SU-DHL-6 (cell line): ENCODE results near the gene PCIF1.

Experiments used
- H2AFZ ChIP-seq: fragments of 200-600 bp; sonication (generic); 2 replicates; pipeline ENCODE4 v1.6.1; 2014; ENCODE audit warnings: low read depth, mild to moderate bottlenecking, moderate library complexity, mixed read lengths, antibody characterized with exemption, low read length; ENCODE audit not compliant: severe bottlenecking
- H3F3A ChIP-seq: fragments of 200-600 bp; shearing (Covaris generic); 2 replicates; pipeline ENCODE4 v1.6.0; 2016; ENCODE audit warnings: antibody characterized with exemption, mild to moderate bottlenecking; ENCODE audit not compliant: insufficient read depth
- H3K27ac ChIP-seq: fragments of 200-600 bp; sonication (generic); 2 replicates; pipeline ENCODE4 v1.5.1; 2016; ENCODE audit warnings: low read depth, mild to moderate bottlenecking, low read length, moderate library complexity, mixed read lengths
- H3K27me3 ChIP-seq: fragments of 200-600 bp; sonication (generic), shearing (Covaris generic); 2 replicates; pipeline ENCODE4 v1.6.0; 2014; ENCODE audit warnings: mild to moderate bottlenecking, low read length
- H3K36me3 ChIP-seq: fragments of 200-600 bp; sonication (generic); 2 replicates; pipeline ENCODE4 v1.6.1; 2014; ENCODE audit warnings: mild to moderate bottlenecking, low read length, mixed read lengths
- H3K4me2 ChIP-seq: fragments of 300-600, 200-600 bp; shearing (Covaris generic), sonication (generic); 2 replicates; pipeline ENCODE4 v1.6.0; 2014; ENCODE audit warnings: low read length, low read depth, mild to moderate bottlenecking; ENCODE audit not compliant: poor library complexity, severe bottlenecking
- H3K4me3 ChIP-seq: fragments of 200-600 bp; sonication (generic); 2 replicates; pipeline ENCODE4 v1.5.1; 2014; ENCODE audit warnings: antibody characterized with exemption, low read length, mild to moderate bottlenecking, mixed read lengths; ENCODE audit not compliant: insufficient read depth, poor library complexity, severe bottlenecking
- H3K79me2 ChIP-seq: fragments of 200-600 bp; sonication (generic); 2 replicates; pipeline ENCODE4 v1.6.1; 2014; ENCODE audit warnings: mild to moderate bottlenecking, low read length, moderate library complexity; ENCODE audit not compliant: insufficient read depth
- H3K9ac ChIP-seq: fragments of 200-600 bp; sonication (generic); 2 replicates; pipeline ENCODE4 v1.7.0; 2014; ENCODE audit warnings: mild to moderate bottlenecking, low read length
- H3K9me2 ChIP-seq: fragments of 200-600 bp; sonication (generic); replicated peaks from 2 replicates; pipeline ENCODE4 v1.6.1; 2014; ENCODE audit warnings: low read length; ENCODE audit not compliant: insufficient read depth
- H3K9me3 ChIP-seq: fragments of 200-600 bp; sonication (generic); 2 replicates; pipeline ENCODE4 v1.6.1; 2014; ENCODE audit warnings: low read length, mixed read lengths; ENCODE audit not compliant: insufficient read depth
- H4K20me1 ChIP-seq: fragments of 200-600 bp; sonication (generic); 2 replicates; pipeline ENCODE4 v1.6.1; 2014; ENCODE audit warnings: low read depth, mild to moderate bottlenecking, antibody characterized with exemption, low read length, moderate library complexity, mixed read lengths
- EZH2phosphoT487 ChIP-seq: fragments of 200-600 bp; sonication (generic), shearing (Covaris generic); conservative IDR thresholded peaks from 2 replicates; pipeline ENCODE4 v1.6.1; 2018; ENCODE audit warnings: mild to moderate bottlenecking, antibody characterized with exemption, low read length, moderate library complexity, mixed read lengths
- TF ChIP-seq, protein P1 (sequence below): fragments of 200-600 bp; sonication (generic); IDR thresholded peaks from one replicate; pipeline ENCODE4 v1.5.1; 2017; ENCODE audit warnings: antibody characterized with exemption, mild to moderate bottlenecking, low read length, moderate library complexity; ENCODE audit not compliant: insufficient read depth, poor library complexity, severe bottlenecking

The PCIF1 gene

GRCh38 chr20:45969712-45970634, 35.5 kb downstream of the PCIF1 start:
- no peaks in the 10 kb centered on the region for H3K9me3 ChIP-seq
- H3K4me3 ChIP-seq: peak overlapping the region; percentile 92
- H3K79me2 ChIP-seq: peaks cover 27% of the 10 kb centered on the region
- H3K27me3 ChIP-seq: no peaks in the 10 kb centered on the region
- H3K4me2 ChIP-seq: peak overlapping the region; percentile 61
- no peak overlapping the region for H3K27ac ChIP-seq
- no peaks in the 10 kb centered on the region; the same call in 1 of the 2 replicates for H4K20me1 ChIP-seq
- H2AFZ ChIP-seq: no peak overlapping the region
- H3K9ac ChIP-seq: peak overlapping the region; percentile 95
- no peak for TF ChIP-seq EZH2phosphoT487
- TF ChIP-seq, protein P1, sequence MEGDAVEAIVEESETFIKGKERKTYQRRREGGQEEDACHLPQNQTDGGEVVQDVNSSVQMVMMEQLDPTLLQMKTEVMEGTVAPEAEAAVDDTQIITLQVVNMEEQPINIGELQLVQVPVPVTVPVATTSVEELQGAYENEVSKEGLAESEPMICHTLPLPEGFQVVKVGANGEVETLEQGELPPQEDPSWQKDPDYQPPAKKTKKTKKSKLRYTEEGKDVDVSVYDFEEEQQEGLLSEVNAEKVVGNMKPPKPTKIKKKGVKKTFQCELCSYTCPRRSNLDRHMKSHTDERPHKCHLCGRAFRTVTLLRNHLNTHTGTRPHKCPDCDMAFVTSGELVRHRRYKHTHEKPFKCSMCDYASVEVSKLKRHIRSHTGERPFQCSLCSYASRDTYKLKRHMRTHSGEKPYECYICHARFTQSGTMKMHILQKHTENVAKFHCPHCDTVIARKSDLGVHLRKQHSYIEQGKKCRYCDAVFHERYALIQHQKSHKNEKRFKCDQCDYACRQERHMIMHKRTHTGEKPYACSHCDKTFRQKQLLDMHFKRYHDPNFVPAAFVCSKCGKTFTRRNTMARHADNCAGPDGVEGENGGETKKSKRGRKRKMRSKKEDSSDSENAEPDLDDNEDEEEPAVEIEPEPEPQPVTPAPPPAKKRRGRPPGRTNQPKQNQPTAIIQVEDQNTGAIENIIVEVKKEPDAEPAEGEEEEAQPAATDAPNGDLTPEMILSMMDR: peak; percentile 63
- no peaks in the 10 kb centered on the region for H3K9me2 ChIP-seq
- H3K36me3 ChIP-seq: no peaks in the 10 kb centered on the region
- H3F3A ChIP-seq: peaks cover 4% of the 10 kb centered on the region; the same call in 1 of the 2 replicates

DNA sequence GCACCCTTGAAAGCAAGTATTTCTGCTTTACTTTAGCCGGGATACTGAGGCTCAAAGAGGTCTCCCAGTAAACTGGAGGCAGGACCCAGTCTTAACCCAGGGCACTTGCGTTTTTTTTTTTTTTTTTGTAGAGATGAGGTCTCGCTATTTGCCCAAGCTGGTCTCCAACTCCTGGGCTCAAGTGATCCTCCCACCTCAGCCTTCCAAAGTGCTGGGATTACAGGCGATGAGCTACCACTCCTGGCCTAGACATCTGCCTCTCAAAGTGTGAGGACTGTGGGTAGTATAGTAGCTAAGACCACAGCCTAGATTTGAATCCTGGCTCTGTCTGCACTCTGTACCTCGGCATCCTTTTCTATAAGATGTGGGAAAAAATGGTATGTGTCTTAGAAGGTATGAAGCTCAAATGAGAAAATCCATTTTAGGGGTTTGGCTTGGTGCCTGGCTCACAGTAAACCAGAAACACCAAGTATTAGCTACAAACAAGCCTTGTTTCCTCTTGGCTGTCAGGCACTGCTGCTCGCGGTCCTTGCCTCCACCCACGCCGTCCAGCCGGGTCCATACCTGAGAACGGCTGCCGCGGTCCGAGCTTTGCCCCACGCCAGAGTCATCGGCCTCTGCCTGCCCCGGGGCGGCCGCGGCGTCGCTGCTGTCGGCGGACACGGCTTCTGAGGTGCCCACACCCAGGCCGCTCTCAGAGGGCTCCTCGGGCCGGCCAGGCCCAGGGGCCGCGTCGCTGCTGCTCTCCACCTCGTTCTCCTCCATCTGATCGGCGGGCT, 36.4 kb downstream of the PCIF1 start:
- Histone ChIP-seq H3K79me2 (peaks cover 27% of the 10 kb centered on the region), H3K27ac (peak overlapping the region; percentile 97), H4K20me1 (no peaks in the 10 kb centered on the region; the same call in 1 of the 2 replicates), H3K9me3 (no peaks in the 10 kb centered on the region), H3K9me2 (no peaks in the 10 kb centered on the region), H3K4me3 (peak overlapping the region; percentile 92), H3K4me2 (peak overlapping the region; percentile 61), H3K36me3 (no peaks in the 10 kb centered on the region), H2AFZ (peak overlapping the region; percentile 53), H3K9ac (peak overlapping the region; percentile 95), H3K27me3 (no peaks in the 10 kb centered on the region), H3F3A (peaks cover 4% of the 10 kb centered on the region; the same call in 1 of the 2 replicates)
- TF ChIP-seq EZH2phosphoT487: no peak
- TF ChIP-seq, protein P1: no peak

DNA sequence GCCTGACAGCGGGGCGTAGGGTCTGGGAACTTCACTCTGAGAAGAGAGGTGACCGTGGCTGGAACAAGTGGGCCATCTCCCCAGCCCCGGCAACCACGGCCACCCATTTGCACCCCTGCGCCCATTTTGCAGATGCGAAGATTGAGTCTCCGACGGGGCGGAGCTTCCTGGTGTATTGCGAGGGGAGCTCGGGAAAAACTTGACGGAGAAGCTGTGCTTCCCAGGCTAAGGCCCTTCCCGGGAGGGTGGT, 36.9 kb downstream of the PCIF1 start:
- Histone ChIP-seq H3K36me3 (no peaks in the 10 kb centered on the region), H3F3A (peaks cover 4% of the 10 kb centered on the region; the same call in 1 of the 2 replicates), H2AFZ (peak overlapping the region; percentile 53), H3K79me2 (peaks cover 27% of the 10 kb centered on the region), H4K20me1 (no peaks in the 10 kb centered on the region; the same call in 1 of the 2 replicates), H3K27ac (peak overlapping the region; percentile 97), H3K9ac (peak overlapping the region; percentile 95), H3K4me2 (peak overlapping the region; percentile 61), H3K4me3 (peak overlapping the region; percentile 92), H3K9me3 (no peaks in the 10 kb centered on the region), H3K27me3 (no peaks in the 10 kb centered on the region), H3K9me2 (no peaks in the 10 kb centered on the region)
- TF ChIP-seq, protein P1: no peak
- no peak for TF ChIP-seq EZH2phosphoT487
